Measurements from ENCODE around the gene HOXA4. TPM values are rescaled to one million over a fixed set of nuclear protein-coding genes. Genes with fewer than 3 reads are reported as not detected.

HOXA4 gene
- total and polyA plus RNA-seq, 2 of the 4 experiments (the other 2 are of a cell fraction), result 0.36 to 8.0 TPM

DNA sequence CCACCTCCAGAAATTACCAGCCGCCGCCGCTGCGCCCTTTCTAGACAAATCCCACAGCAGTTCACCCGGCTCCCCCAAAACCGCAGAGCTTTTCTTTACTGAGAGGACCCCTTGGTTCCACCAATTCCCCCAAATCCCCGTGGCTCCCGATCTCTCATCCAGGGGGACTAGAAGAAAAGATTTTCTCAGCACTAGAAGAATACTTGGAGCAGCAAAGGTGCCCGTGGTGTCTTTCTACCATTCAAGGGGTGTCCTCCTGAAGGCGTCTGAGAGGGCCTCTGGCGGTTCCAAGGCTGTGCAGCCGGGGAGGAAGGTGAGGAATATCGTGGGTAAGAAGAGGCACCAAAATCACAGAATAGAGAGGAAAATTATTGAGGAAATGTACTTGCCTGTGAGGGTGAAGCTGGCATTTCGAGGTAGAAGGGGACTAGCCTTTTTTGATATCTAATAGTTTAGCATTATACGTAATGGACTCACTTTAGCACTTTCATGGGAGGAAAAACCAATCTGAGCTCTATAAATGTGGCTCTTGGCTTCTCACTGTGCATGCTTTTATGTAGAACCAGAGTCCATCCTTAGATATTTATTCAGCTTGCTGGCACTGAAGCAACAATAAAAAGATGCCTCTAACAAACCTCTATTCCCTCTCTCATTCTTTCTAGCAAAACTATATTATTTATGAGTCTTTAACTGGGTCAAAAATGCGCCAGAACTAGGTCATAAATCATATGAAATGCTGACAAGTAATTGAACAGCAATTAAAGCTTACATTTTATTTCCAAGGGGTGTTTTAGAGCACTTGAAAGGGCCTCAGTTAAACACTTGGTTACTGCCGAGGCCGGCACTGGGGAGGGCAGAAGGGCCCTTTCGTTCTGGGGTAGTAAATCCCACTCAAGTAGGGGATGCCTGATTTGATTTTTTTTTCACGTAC, 14.3 kb downstream of the HOXA4 start (continued):
- TF ChIP-seq CEBPB (IDR thresholded peaks at IDR 0.05; ENCODE audit: low read depth, low read length) (no peak), CHD1 (IDR thresholded peaks at IDR 0.05; ENCODE audit: low read depth, low read length) (peak; percentile 76; the same call in 1 of the 2 replicates), BHLHE40 (IDR thresholded peaks at IDR 0.05; ENCODE audit: low read depth, low read length) (no peak)

Measured in IMR-90 (cell line).